HepG2 (cell line): ENCODE results near the gene EBF4. TPM values are rescaled to one million over a fixed set of nuclear protein-coding genes. Genes with fewer than 3 reads are reported as not detected.
A peak's percentile ranks its signal among the peaks of the same experiment; 100 is the strongest.

Experiments used
- AGO1 ChIP-seq: fragments of 200-400 bp; formaldehyde crosslinking; IDR thresholded peaks from 2 replicates; pipeline ENCODE4 v1.6.1; 2017; ENCODE audit warnings: mild to moderate bottlenecking, low read depth, low read length, moderate library complexity; ENCODE audit not compliant: poor library complexity, severe bottlenecking
- BCLAF1 ChIP-seq: fragments of 450-650 bp; IDR thresholded peaks from 2 replicates; pipeline ENCODE4 v1.6.1; 2017; ENCODE audit warnings: mild to moderate bottlenecking
- CBFB ChIP-seq: sonication (generic); formaldehyde crosslinking; IDR thresholded peaks from 2 replicates; pipeline ENCODE4 v1.4.0; 2020; ENCODE audit warnings: missing genetic modification reagents
- FOSL1 ChIP-seq: sonication (generic); formaldehyde crosslinking; IDR thresholded peaks from 2 replicates; pipeline ENCODE4 v1.9.0; 2021; ENCODE audit warnings: missing genetic modification reagents, borderline replicate concordance
- FOXA1 ChIP-seq, 2 experiments: fragments of 450-650 bp in 1 of 2; sonication (generic) in 1 of 2; formaldehyde crosslinking in 1 of 2; IDR thresholded peaks; 2 replicates each; pipeline versions ENCODE4 v1.4.0 to v1.6.1; 2016 to 2020; ENCODE audit warnings: missing genetic modification reagents in 1 of 2
- FOXJ3 ChIP-seq: sonication (generic); formaldehyde crosslinking; IDR thresholded peaks from 2 replicates; pipeline ENCODE4 v1.4.0; 2020; ENCODE audit warnings: missing genetic modification reagents, mild to moderate bottlenecking, borderline replicate concordance
- GATAD2A ChIP-seq: IDR thresholded peaks from 2 replicates; pipeline ENCODE4 v1.6.1; 2016
- GLI4 ChIP-seq: sonication (generic); formaldehyde crosslinking; IDR thresholded peaks from 2 replicates; pipeline ENCODE4 v1.5.1; 2020; ENCODE audit warnings: missing genetic modification reagents, mild to moderate bottlenecking, moderate library complexity, borderline replicate concordance
- ISL2 ChIP-seq: sonication (generic); formaldehyde crosslinking; IDR thresholded peaks from 2 replicates; pipeline ENCODE4 v1.5.0; 2020; ENCODE audit warnings: missing genetic modification reagents
- KMT2A ChIP-seq: sonication (generic); formaldehyde crosslinking; IDR thresholded peaks from 2 replicates; pipeline ENCODE4 v1.4.0; 2020; ENCODE audit warnings: missing genetic modification reagents
- LCORL ChIP-seq, 2 experiments: fragments of 450-650 bp in 1 of 2; sonication (generic) in 1 of 2; formaldehyde crosslinking in 1 of 2; IDR thresholded peaks; 2 replicates each; pipeline versions ENCODE4 v1.5.0 to v1.6.1; 2017 to 2020; ENCODE audit warnings: antibody characterized with exemption in 1 of 2, missing genetic modification reagents in 1 of 2
- MZF1 ChIP-seq: sonication (generic); formaldehyde crosslinking; IDR thresholded peaks from 2 replicates; pipeline ENCODE4 v1.8.1; 2023; ENCODE audit warnings: mild to moderate bottlenecking, missing genetic modification reagents, borderline replicate concordance
- NPAS2 ChIP-seq: sonication (generic); formaldehyde crosslinking; IDR thresholded peaks from 2 replicates; pipeline ENCODE4 v1.8.0; 2022; ENCODE audit warnings: mild to moderate bottlenecking, missing genetic modification reagents, borderline replicate concordance
- SP140L ChIP-seq: sonication (generic); formaldehyde crosslinking; IDR thresholded peaks from 2 replicates; pipeline ENCODE4 v1.4.0; 2020; ENCODE audit warnings: missing genetic modification reagents, borderline replicate concordance
- ZBTB7B ChIP-seq: sonication (generic); formaldehyde crosslinking; IDR thresholded peaks from 2 replicates; pipeline ENCODE4 v1.4.0; 2020; ENCODE audit warnings: missing genetic modification reagents
- ZKSCAN5 ChIP-seq: sonication (generic); formaldehyde crosslinking; IDR thresholded peaks from 2 replicates; pipeline ENCODE4 v1.5.1; 2020; ENCODE audit warnings: mild to moderate bottlenecking, missing genetic modification reagents
- ZNF138 ChIP-seq: sonication (generic); formaldehyde crosslinking; IDR thresholded peaks from 2 replicates; pipeline ENCODE4 v1.5.0; 2020; ENCODE audit warnings: mild to moderate bottlenecking, low read depth, missing genetic modification reagents
- ZNF354B ChIP-seq: sonication (generic); formaldehyde crosslinking; IDR thresholded peaks from 2 replicates; pipeline ENCODE4 v1.8.0; 2022; ENCODE audit warnings: mild to moderate bottlenecking, missing genetic modification reagents
- ZNF468 ChIP-seq: sonication (generic); formaldehyde crosslinking; IDR thresholded peaks from 2 replicates; pipeline ENCODE4 v1.8.0; 2022; ENCODE audit warnings: mild to moderate bottlenecking, moderate library complexity, missing genetic modification reagents
- polyA plus RNA-seq, 8 experiments: library from polyadenylated mRNA; depleted of rRNA in 3 of 8; stranded (reverse) in 7 of 8; unstranded in 1 of 8; fragments of >200 nt; fragmentation: Illumina TruSeq in 4 of 8; extraction: Trizol in 4 of 8; gene quantifications; 2 replicates each; pipeline versions ENCODE4 v1.2.1 to v1.2.3, GENCODE V29; 2011 to 2016; ENCODE audit warnings: low read depth in 4 of 8, missing spikeins in 1 of 8, mixed read lengths in 1 of 8; ENCODE audit not compliant: insufficient read depth in 1 of 8
- total RNA-seq, 5 experiments: library from RNA; depleted of rRNA; stranded (reverse); fragments of >200 nt; fragmentation: Illumina TruSeq; extraction: Trizol; gene quantifications; 2 replicates each; pipeline ENCODE4 v1.2.3, GENCODE V29; 2016; ENCODE audit warnings: low read depth in 1 of 5
- TF ChIP-seq, protein P1 (sequence below): sonication (generic); formaldehyde crosslinking; IDR thresholded peaks from 2 replicates; pipeline ENCODE4 v1.8.1; 2022; ENCODE audit warnings: mild to moderate bottlenecking, missing genetic modification reagents
- TF ChIP-seq, protein P2 (sequence below): sonication (generic); formaldehyde crosslinking; IDR thresholded peaks from 2 replicates; pipeline ENCODE4 v1.4.0; 2020; ENCODE audit warnings: missing genetic modification reagents
- TF ChIP-seq, protein P3 (sequence below): sonication (generic); formaldehyde crosslinking; IDR thresholded peaks from 2 replicates; pipeline ENCODE4 v1.8.0; 2022; ENCODE audit warnings: missing genetic modification reagents, mild to moderate bottlenecking, borderline replicate concordance

EBF4 gene
- total and polyA plus RNA-seq, 2 of the 13 experiments (the other 11 are each of a cell fraction or from before 2014, with no cell fraction given) = 0.84 to 2.2 TPM

DNA sequence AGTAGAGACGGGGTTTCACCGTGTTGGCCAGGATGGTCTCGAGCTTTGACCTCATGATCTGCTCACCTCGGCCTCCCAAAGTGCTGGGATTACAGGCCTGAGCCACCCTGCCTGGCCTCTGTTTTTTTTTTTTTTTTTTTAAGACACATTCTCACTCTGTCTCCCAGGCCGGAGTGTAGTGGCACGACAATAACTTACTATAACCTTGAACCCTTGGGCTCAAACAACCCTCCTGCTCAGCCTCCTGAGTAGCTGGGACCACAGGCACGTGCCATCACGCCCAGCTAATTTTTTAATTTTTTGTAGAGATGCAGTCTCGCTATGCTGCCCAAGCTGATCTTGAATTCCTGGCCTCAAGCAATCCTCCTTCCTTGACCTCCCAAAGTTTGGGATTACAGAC lies 81.2 kb downstream of the EBF4 start (continued):
- TF ChIP-seq, protein P1, sequence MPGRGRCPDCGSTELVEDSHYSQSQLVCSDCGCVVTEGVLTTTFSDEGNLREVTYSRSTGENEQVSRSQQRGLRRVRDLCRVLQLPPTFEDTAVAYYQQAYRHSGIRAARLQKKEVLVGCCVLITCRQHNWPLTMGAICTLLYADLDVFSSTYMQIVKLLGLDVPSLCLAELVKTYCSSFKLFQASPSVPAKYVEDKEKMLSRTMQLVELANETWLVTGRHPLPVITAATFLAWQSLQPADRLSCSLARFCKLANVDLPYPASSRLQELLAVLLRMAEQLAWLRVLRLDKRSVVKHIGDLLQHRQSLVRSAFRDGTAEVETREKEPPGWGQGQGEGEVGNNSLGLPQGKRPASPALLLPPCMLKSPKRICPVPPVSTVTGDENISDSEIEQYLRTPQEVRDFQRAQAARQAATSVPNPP (CRISPR knock-in tag) = no peak
- no peak for TF ChIP-seq BCLAF1
- 0 out of 2 replicates have a peak, but pooled peaks have one; percentile 11 for TF ChIP-seq GATAD2A (CRISPR knock-in tag)
- no peak for TF ChIP-seq FOXA1 (IDR thresholded peaks at IDR 0.05)
- no peak for TF ChIP-seq FOXA1 (CRISPR knock-in tag; IDR thresholded peaks at IDR 0.05)
- TF ChIP-seq ZKSCAN5 (CRISPR knock-in tag) = no peak
- TF ChIP-seq, protein P2, sequence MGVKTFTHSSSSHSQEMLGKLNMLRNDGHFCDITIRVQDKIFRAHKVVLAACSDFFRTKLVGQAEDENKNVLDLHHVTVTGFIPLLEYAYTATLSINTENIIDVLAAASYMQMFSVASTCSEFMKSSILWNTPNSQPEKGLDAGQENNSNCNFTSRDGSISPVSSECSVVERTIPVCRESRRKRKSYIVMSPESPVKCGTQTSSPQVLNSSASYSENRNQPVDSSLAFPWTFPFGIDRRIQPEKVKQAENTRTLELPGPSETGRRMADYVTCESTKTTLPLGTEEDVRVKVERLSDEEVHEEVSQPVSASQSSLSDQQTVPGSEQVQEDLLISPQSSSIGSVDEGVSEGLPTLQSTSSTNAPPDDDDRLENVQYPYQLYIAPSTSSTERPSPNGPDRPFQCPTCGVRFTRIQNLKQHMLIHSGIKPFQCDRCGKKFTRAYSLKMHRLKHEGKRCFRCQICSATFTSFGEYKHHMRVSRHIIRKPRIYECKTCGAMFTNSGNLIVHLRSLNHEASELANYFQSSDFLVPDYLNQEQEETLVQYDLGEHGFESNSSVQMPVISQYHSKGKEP (CRISPR knock-in tag) = no peak
- TF ChIP-seq ZNF468 (CRISPR knock-in tag) = no peak
- no peak for TF ChIP-seq NPAS2
- no peak for TF ChIP-seq SP140L
- no peak for TF ChIP-seq ISL2 (CRISPR knock-in tag)
- TF ChIP-seq ZNF354B (CRISPR knock-in tag) = no peak
- no peak for TF ChIP-seq AGO1
- no peak for TF ChIP-seq ZNF138 (CRISPR knock-in tag)
- TF ChIP-seq GLI4 (CRISPR knock-in tag) = no peak
- no peak for TF ChIP-seq CBFB (CRISPR knock-in tag)
- no peak for TF ChIP-seq ZBTB7B (CRISPR knock-in tag)
- no peak for TF ChIP-seq KMT2A
- no peak for TF ChIP-seq MZF1 (CRISPR knock-in tag)
- no peak for TF ChIP-seq FOSL1 (CRISPR knock-in tag)
- TF ChIP-seq, protein P3, sequence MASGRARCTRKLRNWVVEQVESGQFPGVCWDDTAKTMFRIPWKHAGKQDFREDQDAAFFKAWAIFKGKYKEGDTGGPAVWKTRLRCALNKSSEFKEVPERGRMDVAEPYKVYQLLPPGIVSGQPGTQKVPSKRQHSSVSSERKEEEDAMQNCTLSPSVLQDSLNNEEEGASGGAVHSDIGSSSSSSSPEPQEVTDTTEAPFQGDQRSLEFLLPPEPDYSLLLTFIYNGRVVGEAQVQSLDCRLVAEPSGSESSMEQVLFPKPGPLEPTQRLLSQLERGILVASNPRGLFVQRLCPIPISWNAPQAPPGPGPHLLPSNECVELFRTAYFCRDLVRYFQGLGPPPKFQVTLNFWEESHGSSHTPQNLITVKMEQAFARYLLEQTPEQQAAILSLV (CRISPR knock-in tag) = no peak
- no peak for TF ChIP-seq FOXJ3 (CRISPR knock-in tag)
- TF ChIP-seq LCORL (IDR thresholded peaks at IDR 0.05) = no peak
- TF ChIP-seq LCORL (CRISPR knock-in tag; IDR thresholded peaks at IDR 0.05) = peak; percentile 50; the same call in 1 of the 2 replicates
